HEK293T (cell line): ENCODE data around the gene SLC66A2.

Source experiments
- NFRKB ChIP-seq: fragments of 450-650 bp; IDR thresholded peaks from 2 replicates; pipeline ENCODE4 v1.6.1; 2016; ENCODE audit warnings: mild to moderate bottlenecking, moderate library complexity
- TF ChIP-seq, protein P1 (sequence below): fragments of 450-650 bp; IDR thresholded peaks from 2 replicates; pipeline ENCODE4 v1.6.1; 2016

DNA sequence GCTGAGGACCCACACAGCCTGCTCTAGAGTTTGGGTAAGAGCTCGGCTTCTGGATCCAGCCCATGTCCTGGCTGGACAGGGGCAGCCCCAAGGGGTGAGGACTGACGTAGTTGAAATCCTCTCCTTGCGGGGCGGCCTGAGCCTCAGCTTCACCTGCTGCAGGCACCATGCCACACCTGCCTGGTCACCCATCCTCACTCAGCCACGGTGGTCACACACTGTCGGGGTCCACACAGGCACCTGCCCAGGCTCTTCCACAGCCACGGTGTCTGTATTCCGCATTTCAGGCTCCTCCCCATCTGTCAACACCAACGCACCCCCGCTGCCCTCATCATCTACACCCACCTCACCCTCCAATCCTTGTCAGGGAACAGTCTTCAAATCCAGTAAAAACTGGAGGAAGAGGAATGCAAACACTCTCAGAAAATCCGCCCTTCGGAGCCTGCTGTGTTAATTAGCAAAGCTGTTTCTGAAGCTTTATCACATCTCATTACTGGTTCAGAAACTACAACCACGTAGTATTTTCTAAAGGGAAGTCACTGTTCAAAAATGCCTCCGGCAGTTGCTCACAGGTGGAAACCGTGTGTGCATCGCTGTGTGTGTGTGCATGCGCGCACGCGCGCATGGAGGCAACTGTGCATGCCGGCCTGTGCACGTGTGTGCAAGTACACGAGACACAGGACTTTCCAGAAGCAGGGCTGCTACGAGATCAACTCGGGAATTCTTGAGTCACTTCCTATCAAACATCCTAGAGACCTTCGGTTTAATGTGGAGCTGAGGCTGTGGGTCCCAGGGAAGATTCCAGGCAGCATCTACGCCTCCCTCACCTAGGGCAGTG is 38.2 kb downstream of the SLC66A2 start:
- TF ChIP-seq NFRKB: no peak
- TF ChIP-seq, protein P1, sequence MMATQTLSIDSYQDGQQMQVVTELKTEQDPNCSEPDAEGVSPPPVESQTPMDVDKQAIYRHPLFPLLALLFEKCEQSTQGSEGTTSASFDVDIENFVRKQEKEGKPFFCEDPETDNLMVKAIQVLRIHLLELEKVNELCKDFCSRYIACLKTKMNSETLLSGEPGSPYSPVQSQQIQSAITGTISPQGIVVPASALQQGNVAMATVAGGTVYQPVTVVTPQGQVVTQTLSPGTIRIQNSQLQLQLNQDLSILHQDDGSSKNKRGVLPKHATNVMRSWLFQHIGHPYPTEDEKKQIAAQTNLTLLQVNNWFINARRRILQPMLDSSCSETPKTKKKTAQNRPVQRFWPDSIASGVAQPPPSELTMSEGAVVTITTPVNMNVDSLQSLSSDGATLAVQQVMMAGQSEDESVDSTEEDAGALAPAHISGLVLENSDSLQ: no peak
